Muscle layer of duodenum (tissue), 2 donors: ENCODE data around the gene BBS9.
"Not testable (repeated sequence)": the region's sequence is repeated elsewhere in the genome, so short reads cannot be mapped to it uniquely, and the experiment has no call there.

ENCODE experiments used
- H3K27ac ChIP-seq: one replicate; pipeline ENCODE4 v1.7.0; 2013; ENCODE audit warnings: mild to moderate bottlenecking, low read length
- H3K27me3 ChIP-seq: one replicate; pipeline ENCODE4 v1.7.0; 2013; ENCODE audit warnings: low read depth, mild to moderate bottlenecking, control low read depth, low read length
- H3K36me3 ChIP-seq, 2 donors: one replicate each; pipeline ENCODE4 v1.7.0; 2013; ENCODE audit warnings: low read length in 2 of 2, control low read depth in 1 of 2, mild to moderate bottlenecking in 1 of 2; ENCODE audit not compliant: insufficient read depth in 2 of 2, control insufficient read depth in 1 of 2
- H3K4me1 ChIP-seq, 2 donors: one replicate each; pipeline ENCODE4 v1.7.0; 2013; ENCODE audit warnings: low read length in 2 of 2, mild to moderate bottlenecking in 2 of 2, control low read depth in 1 of 2, moderate library complexity in 1 of 2; ENCODE audit not compliant: insufficient read depth in 2 of 2, control insufficient read depth in 1 of 2
- H3K4me3 ChIP-seq, 2 donors: one replicate each; pipeline ENCODE4 v1.7.0; 2013; ENCODE audit warnings: low read length in 2 of 2, low read depth in 1 of 2, mild to moderate bottlenecking in 1 of 2
- H3K9me3 ChIP-seq, 2 donors: one replicate each; pipeline ENCODE4 v1.7.0; 2013; ENCODE audit warnings: low read length in 2 of 2, control low read depth in 1 of 2, mild to moderate bottlenecking in 1 of 2; ENCODE audit not compliant: control insufficient read depth in 1 of 2
- donor health status: healthy.

BBS9 gene

DNA sequence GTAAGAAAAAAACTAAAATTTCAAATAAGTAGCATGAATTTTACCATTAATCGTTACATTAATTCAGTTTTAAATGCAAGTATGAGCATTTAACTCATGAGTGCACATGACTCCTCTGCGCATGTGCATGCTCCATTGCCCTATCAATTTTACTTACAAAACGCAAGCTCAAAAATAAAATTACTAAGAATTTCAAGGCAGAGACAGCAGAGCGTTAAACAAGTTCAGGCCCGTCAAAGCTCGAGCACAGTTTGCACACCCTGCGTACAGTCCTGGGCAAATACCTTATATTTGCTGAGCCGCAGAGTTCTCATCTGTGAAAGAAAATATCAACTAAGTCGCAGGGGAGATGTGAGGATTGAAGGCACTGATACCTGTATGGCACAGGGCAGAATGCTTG is 373.6 kb downstream of the BBS9 start:
- Histone ChIP-seq H3K36me3 (no peaks in the 10 kb centered on the region), H3K4me1 (no peaks in the 10 kb centered on the region), H3K4me3 (no peak overlapping the region), H3K9me3 (no peaks in the 10 kb centered on the region), H3K27ac (no peak overlapping the region), H3K27me3 (no peaks in the 10 kb centered on the region)

DNA sequence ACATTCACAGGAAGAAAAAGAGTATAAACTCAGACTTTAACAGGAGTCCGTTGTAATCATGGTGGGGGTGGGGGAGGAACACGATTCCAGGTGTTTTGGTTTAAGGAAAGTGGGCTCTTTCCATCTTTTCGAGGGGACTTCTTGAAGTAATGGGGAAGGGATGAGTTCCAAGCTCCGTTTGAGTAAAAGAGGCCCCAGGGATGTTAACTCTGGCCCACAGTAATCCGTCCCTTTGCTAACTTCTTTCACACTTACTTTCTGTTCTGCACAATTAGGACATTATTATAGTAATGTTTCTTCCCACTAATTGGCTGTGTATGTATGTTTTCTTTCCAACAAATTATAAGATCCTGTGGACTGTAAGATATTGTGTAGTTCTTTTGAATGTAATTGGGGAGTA is 374.4 kb downstream of the BBS9 start:
- H3K4me1 ChIP-seq, result no peaks in the 10 kb centered on the region
- no peaks in the 10 kb centered on the region for H3K36me3 ChIP-seq
- H3K9me3 ChIP-seq, result no peaks in the 10 kb centered on the region
- H3K4me3 ChIP-seq, result no peak overlapping the region
- no peak overlapping the region for H3K27ac ChIP-seq
- H3K27me3 ChIP-seq, result no peaks in the 10 kb centered on the region

DNA sequence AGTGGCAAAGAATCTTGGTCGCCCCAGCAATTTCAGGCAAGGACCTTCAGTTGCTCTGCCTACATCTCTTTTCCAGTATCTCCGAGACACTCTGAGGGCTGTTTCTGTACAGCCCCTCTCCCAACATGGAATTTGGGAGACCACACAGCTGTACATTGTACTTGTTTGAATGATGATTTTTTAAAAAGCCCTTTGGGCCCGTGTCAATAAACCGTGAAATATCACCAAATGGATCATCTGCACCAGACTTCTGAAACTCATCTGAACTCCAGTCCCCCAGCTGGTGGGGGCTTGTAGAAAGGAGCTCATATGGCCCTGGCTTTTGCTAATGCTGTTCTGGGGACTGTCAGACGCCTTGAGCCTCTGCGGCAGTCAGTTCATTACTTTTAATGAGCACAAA is 374.9 kb downstream of the BBS9 start:
- Histone ChIP-seq H3K9me3 (no peaks in the 10 kb centered on the region), H3K27me3 (no peaks in the 10 kb centered on the region), H3K27ac (no peak overlapping the region), H3K4me1 (no peaks in the 10 kb centered on the region), H3K4me3 (no peak overlapping the region), H3K36me3 (no peaks in the 10 kb centered on the region)

DNA sequence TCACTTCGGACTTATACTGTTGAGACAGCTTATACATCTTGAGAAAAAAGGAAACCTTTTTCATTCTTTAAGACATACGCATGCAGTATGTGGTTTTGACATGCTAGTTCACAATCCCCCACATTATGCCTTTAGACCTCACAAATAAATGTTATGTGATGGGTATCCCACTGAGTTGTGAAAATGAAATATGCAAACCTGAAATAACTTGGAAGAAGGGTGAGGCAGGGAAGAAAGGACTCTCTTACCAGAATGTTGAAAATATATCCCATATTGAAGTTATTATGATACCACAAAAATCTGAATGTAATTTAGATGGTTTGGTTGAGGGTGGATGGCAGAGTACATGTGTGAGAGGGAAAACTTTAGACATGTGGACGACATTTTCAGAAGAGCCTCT is 379.8 kb downstream of the BBS9 start:
- H3K27ac ChIP-seq, result no peak overlapping the region
- no peaks in the 10 kb centered on the region for H3K4me1 ChIP-seq
- H3K9me3 ChIP-seq, result no peaks in the 10 kb centered on the region
- H3K4me3 ChIP-seq, result no peak overlapping the region
- H3K27me3 ChIP-seq, result no peaks in the 10 kb centered on the region
- no peaks in the 10 kb centered on the region for H3K36me3 ChIP-seq

DNA sequence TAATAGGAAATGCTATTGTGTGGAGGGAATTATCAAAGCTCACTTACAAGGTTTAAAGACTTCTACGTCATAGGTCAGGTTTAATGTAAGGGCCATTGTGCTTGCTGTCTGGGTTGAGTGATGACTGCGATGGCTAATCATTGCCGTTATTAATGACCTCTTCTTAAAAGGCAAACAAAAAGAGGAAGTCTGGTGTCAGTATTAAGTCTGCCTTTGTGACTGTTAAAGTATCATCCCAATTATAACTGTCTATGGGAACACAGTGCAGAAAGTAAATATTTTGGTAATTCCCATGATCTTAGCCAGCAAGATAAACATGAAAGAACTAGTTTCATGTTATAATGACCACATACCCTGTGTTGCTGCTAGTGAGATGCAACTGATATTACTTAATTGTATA is 382.4 kb downstream of the BBS9 start:
- no peak overlapping the region for H3K4me3 ChIP-seq
- no peaks in the 10 kb centered on the region for H3K27me3 ChIP-seq
- no peaks in the 10 kb centered on the region for H3K4me1 ChIP-seq
- no peaks in the 10 kb centered on the region for H3K36me3 ChIP-seq
- no peaks in the 10 kb centered on the region for H3K9me3 ChIP-seq
- H3K27ac ChIP-seq, result no peak overlapping the region

DNA sequence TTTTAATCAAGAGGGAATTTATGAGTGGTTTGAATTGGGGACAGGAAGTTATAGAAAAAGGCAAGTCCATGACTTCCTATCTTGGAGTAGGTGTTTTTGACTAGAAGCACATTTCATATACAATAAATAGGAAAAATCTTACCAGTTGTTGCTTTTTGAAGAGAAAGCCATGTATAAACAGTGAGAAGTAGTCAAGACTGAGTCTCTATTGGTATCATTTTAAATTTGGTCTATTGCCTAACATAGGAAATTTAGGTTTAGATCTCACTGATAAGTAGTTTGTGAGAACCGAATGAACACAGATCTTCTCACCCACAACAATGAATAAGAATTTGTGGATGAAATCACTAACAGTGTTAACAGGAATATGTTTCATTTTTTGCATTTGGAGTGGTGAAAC is 387.2 kb downstream of the BBS9 start:
- Histone ChIP-seq H3K27me3 (no peaks in the 10 kb centered on the region), H3K9me3 (no peaks in the 10 kb centered on the region), H3K27ac (no peak overlapping the region)

DNA sequence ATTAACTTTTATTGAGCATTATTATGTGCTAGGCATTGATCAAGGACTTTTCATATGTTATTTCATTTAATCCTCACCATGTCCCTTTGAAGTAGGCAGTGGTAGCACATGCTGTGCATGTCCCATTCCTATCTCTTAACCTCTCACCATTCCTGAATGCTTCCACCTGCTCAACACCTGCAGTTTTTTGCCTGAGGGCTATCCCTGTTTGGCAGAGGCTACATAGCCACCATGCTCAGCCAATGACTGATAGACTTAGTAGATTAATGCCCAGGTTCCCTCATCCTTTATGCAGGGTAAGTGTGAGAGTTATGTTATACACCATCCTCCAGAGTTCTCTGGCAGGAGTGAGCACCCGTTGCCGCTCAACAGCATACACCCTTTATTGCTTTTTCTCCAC is 387.8 kb downstream of the BBS9 start:
- no peak overlapping the region for H3K4me3 ChIP-seq
- H3K9me3 ChIP-seq, result no peaks in the 10 kb centered on the region
- no peaks in the 10 kb centered on the region for H3K36me3 ChIP-seq
- H3K27ac ChIP-seq, result no peak overlapping the region
- no peaks in the 10 kb centered on the region for H3K4me1 ChIP-seq
- no peaks in the 10 kb centered on the region for H3K27me3 ChIP-seq

More for the DNA sequence above, 387.2 kb downstream of the BBS9 start:
- H3K4me1 ChIP-seq, result no peaks in the 10 kb centered on the region
- no peaks in the 10 kb centered on the region for H3K36me3 ChIP-seq
- H3K4me3 ChIP-seq, result no peak overlapping the region

DNA sequence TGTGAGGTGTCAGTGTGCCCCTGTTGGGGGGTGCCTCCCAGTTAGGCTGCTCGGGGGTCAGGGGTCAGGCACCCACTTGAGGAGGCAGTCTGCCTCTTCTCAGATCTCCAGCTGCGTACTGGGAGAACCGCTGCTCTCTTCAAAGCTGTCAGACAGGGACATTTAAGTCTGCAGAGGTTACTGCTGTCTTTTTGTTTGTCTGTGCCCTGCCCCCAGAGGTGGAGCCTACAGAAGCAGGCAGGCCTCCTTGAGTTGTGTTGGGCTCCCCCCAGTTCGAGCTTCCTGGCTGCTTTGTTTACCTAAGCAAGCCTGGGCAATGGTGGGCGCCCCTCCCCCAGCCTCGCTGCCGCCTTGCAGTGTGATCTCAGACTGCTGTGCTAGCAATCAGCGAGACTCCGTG is 397.6 kb downstream of the BBS9 start:
- not testable (repeated sequence) for H3K27me3 ChIP-seq, H3K27ac ChIP-seq

DNA sequence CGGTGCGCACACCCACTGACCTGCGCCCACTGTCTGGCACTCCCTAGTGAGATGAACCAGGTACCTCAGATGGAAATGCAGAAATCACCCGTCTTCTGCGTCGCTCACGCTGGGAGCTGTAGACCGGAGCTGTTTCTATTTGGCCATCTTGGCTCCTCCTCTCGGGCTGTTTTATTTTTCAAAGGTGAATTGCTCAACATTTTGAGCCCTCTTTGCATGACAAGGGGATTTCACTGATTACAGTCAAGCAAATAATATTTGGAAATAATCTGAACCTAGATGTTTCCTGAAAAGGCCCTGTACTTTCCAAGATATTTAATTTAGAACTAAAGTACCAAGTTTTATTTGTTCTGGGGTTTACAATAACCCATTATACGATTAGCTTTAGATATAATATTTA is 398.2 kb downstream of the BBS9 start:
- not testable (repeated sequence) for H3K4me3 ChIP-seq, H3K27me3 ChIP-seq

More for the DNA sequence above, 397.6 kb downstream of the BBS9 start:
- not testable (repeated sequence) for H3K9me3 ChIP-seq, H3K4me1 ChIP-seq, H3K4me3 ChIP-seq, H3K36me3 ChIP-seq

DNA sequence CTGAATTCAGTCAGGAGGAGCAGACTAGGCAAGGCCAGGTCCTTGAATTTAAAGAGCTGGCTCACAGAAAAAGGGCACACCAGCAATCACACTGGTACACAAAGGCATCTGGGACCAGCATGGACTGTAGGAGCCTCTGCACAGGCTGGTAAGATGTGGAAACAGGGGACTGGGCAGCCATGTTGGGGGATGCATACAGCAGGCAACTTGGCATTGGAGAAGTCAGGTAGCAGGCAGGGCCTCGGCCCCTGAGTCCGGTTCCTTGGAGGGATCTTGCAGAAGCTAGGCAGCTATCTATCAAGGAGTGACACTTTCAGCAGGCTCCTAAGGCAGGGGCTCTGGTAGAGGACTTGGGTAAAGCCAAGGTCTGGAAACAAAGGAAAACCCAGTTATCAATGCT is 399.7 kb downstream of the BBS9 start:
- no peak overlapping the region for H3K4me3 ChIP-seq

More for the DNA sequence above, 398.2 kb downstream of the BBS9 start:
- not testable (repeated sequence) for H3K4me1 ChIP-seq, H3K27ac ChIP-seq, H3K36me3 ChIP-seq, H3K9me3 ChIP-seq

DNA sequence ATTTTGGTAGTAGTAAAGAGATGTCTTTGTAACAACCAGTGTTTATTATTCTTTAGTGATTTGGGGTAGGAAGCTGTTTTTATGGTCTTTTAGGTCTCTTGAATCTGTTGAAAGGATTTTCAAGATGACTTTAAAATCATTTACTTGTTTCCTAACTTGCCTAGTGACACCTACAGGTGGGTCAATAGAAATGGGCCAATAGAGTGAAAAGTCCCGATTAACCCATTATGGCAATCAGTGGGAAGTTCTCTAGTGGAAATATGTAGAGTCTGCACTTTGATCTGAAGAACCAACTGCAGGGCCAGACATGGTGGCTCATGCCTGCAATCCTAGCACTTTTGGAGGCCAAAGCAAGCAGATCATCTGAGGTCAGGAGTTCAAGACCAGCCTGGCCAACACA is 401.3 kb downstream of the BBS9 start:
- Histone ChIP-seq H3K9me3 (no peaks in the 10 kb centered on the region), H3K27ac (no peak overlapping the region), H3K4me3 (no peak overlapping the region), H3K27me3 (no peaks in the 10 kb centered on the region), H3K36me3 (no peaks in the 10 kb centered on the region), H3K4me1 (no peaks in the 10 kb centered on the region)

More for the DNA sequence above, 399.7 kb downstream of the BBS9 start:
- no peaks in the 10 kb centered on the region for H3K27me3 ChIP-seq
- no peaks in the 10 kb centered on the region for H3K4me1 ChIP-seq
- no peaks in the 10 kb centered on the region for H3K36me3 ChIP-seq
- no peaks in the 10 kb centered on the region for H3K9me3 ChIP-seq
- H3K27ac ChIP-seq, result no peak overlapping the region

DNA sequence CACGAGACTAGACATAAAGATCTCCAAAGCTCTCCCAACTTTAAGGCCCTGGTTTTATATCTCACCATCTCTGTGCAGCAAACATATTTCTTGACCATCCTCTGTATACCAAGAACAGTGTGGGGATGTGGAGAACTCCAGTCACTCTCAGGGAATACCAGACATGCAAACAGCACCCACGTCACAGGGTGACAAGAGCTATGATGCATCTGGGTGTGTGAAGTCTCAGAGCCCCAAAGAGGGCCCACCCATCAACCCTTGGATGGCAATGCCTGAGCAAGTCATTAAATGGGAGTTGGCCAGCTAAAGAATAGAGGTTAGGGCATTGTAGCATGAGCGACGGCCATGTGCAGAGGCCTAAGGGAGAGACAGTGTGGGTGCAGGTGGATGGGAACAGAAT is 402.5 kb downstream of the BBS9 start:
- no peaks in the 10 kb centered on the region for H3K4me1 ChIP-seq
- H3K27me3 ChIP-seq, result no peaks in the 10 kb centered on the region
- H3K4me3 ChIP-seq, result no peak overlapping the region
- H3K9me3 ChIP-seq, result no peaks in the 10 kb centered on the region
- no peak overlapping the region for H3K27ac ChIP-seq
- no peaks in the 10 kb centered on the region for H3K36me3 ChIP-seq
